Measurements from ENCODE around the gene SPACA7. TPM values are rescaled to one million over a fixed set of nuclear protein-coding genes. Genes with fewer than 3 reads are reported as not detected.

Gene SPACA7
- not detected for total RNA-seq
- polyA plus RNA-seq = not detected

GRCh38 chr13:112376050-112376681, at the start of gene SPACA7:
Gene SPACA7, plus strand, starts transcription at chr13:112376355. Its CDS starts 31 bp downstream, at chr13:112376386.
- DNase-seq (ENCODE audit: low spot score) = no peak
- H3K27ac ChIP-seq (ENCODE audit: low read depth in 1 of 2, low read length in 2 of 2) = no peak within 1 kb of the TSS
- H3K4me3 ChIP-seq (ENCODE audit: low read depth in 1 of 3, low read length in 3 of 3) = no peak within 1 kb of the TSS
- peaks cover 0 to 5% (median under 1%) of the 10 kb centered on the region in 4 donors for H3K36me3 ChIP-seq (ENCODE audit: control insufficient read depth in 4 of 4, insufficient read depth in 3 of 4, low read depth in 1 of 4, low read length in 3 of 4)
- H3K9ac ChIP-seq (ENCODE audit: low read depth in 1 of 2, low read length in 2 of 2) = no peak within 1 kb of the TSS
- peaks cover 0 to 3% (median 0%) of the 10 kb centered on the region in 4 donors for H3K9me3 ChIP-seq (ENCODE audit: control insufficient read depth in 4 of 4, low read length in 3 of 4)
- TF ChIP-seq EGR1 (IDR thresholded peaks at IDR 0.05; ENCODE audit: low read depth in 2 of 2) = no peak
- TF ChIP-seq SP1 (IDR thresholded peaks at IDR 0.05) = no peak
- TF ChIP-seq REST (IDR thresholded peaks at IDR 0.05) = no peak
- no peak for TF ChIP-seq CTCF (IDR thresholded peaks at IDR 0.05; ENCODE audit: low read depth, low read length, missing input control)
- no peak for TF ChIP-seq HNF4G (IDR thresholded peaks at IDR 0.05)
- no peak for TF ChIP-seq TAF1 (conservative IDR thresholded peaks at IDR 0.05)
- no peak for TF ChIP-seq HNF4A (conservative IDR thresholded peaks at IDR 0.05)
- no peak for TF ChIP-seq ZBTB33 (IDR thresholded peaks at IDR 0.05)
- TF ChIP-seq, protein P1, sequence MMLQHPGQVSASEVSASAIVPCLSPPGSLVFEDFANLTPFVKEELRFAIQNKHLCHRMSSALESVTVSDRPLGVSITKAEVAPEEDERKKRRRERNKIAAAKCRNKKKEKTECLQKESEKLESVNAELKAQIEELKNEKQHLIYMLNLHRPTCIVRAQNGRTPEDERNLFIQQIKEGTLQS (IDR thresholded peaks at IDR 0.05) = no peak
- TF ChIP-seq FOXA1 (IDR thresholded peaks at IDR 0.05) = no peak
- TF ChIP-seq RAD21 (IDR thresholded peaks at IDR 0.05) = no peak
- TF ChIP-seq MAX (IDR thresholded peaks at IDR 0.05) = no peak
- TF ChIP-seq JUND (IDR thresholded peaks at IDR 0.05) = no peak
- no peak for TF ChIP-seq GABPA (IDR thresholded peaks at IDR 0.05 in 1 of 2, conservative IDR thresholded peaks at IDR 0.05 in 1 of 2)
- no peak for TF ChIP-seq NR2F2 (IDR thresholded peaks at IDR 0.05)
- TF ChIP-seq FOXA2 (IDR thresholded peaks at IDR 0.05) = no peak
- TF ChIP-seq YY1 (IDR thresholded peaks at IDR 0.05) = no peak
- H3K27me3 ChIP-seq (ENCODE audit: control insufficient read depth in 4 of 4, insufficient read depth in 4 of 4, low read length in 3 of 4) = no peaks in the 10 kb centered on the region
- no peaks in the 10 kb centered on the region for H3K4me1 ChIP-seq (ENCODE audit: control insufficient read depth in 4 of 4, insufficient read depth in 4 of 4, low read length in 3 of 4)
- 81% methylated on average over 8 of the region's 8 CpGs for WGBS
